Skin of body (tissue), 2 donors: ENCODE data around the gene MPZL2. TPM values are rescaled to one million over a fixed set of nuclear protein-coding genes. Genes with fewer than 3 reads are reported as not detected.

Experiments used
- DNase-seq: peaks from one replicate; lab custom pipeline; 2025; lab: John Stamatoyannopoulos, UW
- total RNA-seq: library from RNA; depleted of rRNA; stranded (reverse); fragments of >200 nt; gene quantifications from one replicate; pipeline ENCODE4 v1.2.3, GENCODE V29; 2014

The MPZL2 gene
- total RNA-seq, 1 donor from 2014 or later: 56.5 TPM

DNA sequence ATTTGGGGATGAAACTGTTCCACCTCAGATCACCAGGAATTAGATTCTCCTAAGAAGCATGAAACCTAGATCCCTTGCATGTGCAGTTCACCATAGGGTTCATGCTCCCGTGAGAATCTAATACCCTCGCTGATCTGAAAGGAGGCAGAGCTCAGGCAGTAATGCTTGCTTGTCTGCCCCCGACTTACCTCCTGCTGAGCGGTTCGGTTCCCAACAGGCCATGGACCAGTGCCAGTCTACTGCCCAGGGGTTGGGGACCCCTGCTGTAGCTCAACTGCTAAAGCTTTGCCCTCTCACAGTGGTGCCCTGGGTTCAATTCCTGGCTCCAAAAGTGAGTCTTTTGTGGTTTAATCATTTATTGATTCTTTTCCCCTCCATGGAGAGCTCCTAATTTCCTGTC, 42.7 kb downstream of the MPZL2 start:
- DNase-seq: no peak

DNA sequence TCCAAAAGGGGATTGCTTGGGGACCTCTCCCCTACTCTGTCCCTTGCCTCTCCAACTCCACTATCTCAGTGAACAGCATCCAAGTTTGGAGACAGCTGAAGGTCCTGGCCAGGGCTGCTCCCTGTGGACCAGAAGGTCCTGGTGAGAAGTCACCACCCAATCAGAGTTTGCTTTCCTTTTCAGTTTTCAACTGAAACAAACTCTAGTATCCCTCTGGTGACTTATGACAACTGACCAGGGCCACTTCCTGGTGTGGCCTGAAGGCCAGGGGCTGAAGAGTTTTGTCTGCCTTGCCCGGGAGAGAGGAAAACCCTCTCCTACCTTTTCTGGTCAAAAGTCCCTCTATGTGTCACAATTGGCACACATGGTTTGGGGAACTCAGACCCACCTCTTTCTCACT, 44.4 kb downstream of the MPZL2 start:
- DNase-seq: no peak

DNA sequence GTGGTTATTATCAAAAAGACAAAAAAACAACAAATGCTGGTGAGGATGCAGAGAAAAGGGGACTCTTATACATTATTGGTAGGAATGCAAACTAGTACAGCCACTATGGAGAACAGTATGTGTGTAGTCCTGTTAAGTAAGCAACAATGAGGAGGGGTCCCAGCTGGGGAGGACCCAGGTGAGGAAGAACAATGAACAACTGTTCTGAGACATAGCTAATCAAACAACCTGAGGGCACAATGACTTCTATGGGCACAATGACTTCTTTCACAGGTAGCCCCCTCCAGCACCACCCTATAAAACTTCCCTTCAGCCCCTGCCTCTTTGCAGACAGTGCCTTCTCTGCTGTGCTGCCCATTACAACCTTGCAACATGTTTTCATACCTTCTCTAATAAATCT, 44.9 kb downstream of the MPZL2 start:
- DNase-seq: no peak

DNA sequence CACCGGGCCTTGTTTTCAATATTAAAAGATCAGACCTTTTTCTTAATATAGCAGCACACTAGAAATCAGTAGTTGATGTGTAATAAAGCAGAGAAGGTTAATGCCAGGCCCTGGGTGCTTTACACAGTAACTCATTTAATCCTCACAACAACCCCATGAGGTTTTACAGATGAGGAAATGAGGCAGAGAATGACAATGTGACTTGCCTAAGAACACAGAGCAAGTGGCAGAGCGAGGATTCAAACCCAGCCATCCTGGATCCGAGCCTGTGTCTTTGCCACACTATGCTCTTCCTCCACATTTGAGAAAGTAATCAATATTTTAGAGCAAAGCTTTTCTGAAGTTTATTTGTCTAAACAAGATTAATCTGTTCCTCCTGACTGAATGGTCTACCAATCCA, 46.5 kb downstream of the MPZL2 start:
- DNase-seq: no peak

DNA sequence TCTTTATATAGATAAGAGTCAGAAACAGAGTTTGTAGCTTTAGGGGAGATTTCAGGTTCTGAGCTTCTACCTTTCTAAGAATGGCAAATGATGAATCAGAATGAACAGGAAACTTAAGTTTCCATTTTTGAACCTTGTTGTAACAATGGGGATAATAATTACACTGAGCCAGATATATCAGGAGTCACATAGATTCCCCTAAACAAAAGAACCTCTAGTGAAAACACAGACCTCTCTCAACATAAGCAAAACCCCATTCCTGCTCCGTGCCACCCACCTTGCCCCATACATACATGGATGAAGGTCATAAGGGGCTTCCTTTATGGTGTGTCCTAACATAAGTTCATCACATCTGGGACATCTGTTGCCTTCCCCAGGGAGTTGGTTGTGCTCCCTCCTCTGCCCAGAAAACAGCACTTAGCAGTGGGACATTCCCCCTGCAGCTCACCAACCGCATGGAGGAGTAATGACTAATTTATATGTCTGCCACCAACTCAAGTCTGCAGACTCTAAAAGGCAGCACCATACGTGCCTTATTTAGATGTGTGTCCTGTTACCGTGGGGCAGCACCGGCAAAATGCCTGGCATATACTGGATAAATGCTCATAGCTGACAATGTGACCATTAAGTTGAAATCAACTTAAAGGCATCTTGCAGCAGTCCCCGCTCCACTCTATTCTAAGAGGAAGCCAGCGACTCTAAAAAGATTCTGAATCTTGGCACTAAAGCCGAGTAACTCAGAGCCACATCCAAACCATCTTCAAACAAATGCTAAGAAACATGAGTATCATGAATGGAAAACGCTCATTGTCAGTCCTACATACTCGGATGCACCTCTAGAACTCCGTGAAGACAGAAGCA, 47.2 kb downstream of the MPZL2 start:
- DNase-seq: no peak

DNA sequence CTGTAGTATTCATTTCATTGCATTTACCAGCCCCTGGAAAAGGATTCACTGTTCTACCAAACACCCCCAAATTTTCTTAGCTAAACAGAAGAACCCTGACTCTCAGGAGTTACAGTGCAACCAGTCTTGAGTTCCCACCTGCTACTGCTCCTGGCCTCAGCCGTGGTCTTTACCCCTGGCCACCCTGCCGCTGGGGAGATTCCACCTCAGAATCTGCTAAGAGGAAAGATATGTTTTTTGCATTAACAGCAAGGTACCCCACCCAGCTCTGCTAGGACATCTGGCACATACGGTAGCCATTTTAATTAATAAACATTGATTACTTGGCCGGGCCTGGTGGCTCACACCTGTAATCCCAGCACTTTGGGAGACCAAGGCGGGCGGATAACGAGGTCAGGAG, 48.3 kb downstream of the MPZL2 start:
- DNase-seq: no peak

DNA sequence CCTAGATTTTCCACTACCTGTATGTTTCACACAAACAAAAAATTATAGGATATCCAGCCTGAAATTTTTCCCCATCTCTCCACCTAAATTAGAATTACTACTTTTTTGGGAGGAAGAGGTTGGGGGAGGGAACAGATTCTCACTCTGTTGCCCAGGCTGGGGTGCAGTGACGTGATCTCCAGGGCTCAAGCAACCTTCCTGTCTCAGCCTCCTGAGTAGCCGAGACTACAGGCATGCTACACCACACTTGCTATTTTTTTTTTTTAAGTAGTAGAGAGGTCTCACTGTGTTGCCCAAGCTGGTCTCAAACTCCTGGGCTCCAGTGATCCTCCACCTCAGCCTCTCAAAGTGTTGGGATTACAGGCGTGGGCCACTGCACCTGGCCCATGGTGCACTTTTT, 48.8 kb downstream of the MPZL2 start:
- DNase-seq: no peak

DNA sequence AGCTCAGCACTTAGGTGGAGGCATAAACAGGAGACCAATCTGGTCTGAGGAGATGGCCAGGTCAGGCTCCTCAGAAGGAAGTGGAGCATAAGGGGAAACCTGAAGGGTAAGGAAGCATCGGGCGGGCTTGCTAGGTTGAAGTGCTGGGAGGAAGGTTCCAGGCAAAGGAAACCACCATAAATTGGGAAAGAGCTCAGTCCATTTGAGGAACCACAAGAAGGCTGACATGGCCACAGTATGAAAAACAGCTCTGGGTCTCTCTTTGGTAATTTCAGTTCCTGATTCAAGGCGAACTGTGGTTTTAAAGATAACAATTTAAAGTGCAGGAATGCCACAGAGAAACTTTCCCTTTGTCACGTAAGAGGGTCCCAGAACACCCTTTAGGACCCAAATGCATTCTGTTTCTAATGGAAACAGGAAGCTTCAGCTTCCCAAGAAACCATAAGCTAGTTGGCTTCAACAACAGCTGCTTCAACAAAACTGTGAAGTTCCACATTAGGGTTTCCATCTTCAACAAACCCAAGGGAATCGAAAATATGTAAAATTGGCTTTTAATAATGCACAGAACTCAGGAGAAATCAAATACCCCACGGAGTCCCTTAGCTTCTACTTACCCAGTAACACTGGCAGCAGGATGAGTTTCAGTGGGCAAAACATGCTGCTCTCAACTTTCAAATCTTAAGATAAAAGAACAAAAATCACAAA, 49.7 kb downstream of the MPZL2 start:
- no peak for DNase-seq

DNA sequence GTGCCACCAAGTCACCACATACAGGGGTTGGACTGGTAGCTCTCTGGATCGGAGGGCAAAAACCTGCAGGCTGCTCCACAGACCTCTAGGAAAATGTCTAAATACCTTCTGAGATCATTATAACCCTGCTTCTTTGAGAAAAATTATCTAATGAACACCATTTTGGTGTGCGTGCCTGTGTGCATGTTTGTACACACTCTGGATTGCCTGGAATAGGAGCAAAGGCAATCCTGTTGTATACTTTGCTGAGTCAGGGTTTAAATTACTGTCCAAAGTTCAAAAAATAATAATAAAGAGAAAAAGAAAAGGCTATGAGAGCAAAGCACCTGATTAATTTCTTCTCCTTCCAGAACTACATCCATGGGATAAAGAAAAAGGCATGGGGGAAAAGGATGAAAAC, 50.3 kb downstream of the MPZL2 start:
- no peak for DNase-seq

DNA sequence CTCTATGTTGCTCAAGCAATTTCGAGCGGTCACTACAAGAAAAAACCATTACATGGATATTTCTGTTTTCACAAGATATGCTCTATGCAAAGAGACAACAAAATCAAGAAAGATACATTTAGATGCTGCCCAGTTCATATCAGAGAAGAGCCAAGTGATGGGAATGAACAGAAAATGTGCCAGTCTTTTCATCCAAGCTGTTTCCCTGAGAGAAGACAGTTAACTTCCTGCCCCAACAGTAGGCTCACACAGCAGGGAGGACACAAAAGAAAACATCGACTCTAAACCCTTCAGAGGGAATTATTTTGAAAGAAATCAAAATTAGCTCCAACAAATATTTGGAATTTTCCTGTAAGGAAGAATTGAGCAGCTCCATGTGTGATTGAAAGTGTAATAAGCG, 50.9 kb downstream of the MPZL2 start:
- no peak for DNase-seq

DNA sequence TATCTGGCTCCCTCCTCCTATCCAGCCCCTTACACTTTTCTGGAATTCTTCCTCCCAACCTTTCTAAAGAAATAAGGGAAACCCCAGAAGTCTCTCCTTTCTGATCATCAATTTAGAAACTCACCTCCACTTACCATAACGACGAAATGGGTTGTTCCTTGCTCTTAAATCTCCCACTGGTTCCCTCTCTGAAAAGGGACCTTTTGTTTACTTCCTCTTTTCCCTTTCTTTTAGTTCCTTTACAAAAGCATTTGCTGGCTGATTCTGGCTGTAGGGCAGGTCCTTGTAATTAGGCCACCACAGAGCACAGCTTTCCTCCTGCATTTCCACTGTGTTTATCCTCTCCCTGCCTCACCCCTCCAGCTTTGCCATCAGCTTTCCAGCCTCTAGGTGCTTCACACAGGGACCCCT, 51.3 kb downstream of the MPZL2 start:
- no peak for DNase-seq

DNA sequence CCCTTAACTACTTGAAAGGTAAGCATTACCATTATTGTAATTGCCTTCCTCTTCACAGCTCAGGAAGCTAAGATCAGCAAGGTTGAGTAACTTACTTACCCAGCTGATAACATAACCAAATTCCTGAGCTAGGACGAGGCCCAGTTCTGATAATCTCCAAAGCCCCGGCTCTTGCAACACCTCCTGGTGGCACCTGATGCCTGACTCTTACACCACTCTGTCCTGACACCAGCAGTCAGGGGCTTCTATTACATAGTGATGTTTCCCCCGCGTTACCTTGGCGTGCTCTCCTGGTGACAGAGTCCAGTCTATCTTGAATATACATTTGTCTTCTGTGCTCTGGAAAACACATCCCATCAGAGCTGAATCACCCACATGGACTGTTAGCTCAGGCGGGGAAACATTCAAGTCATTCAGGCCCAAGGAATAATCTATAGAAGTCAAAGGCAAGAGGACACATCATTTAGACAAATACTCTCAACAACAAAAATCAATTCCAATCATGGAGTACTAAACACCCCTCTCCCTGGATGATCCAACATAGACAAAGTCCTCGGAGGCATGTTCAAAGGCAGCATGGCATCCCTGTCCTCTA, 51.9 kb downstream of the MPZL2 start:
- no peak for DNase-seq

DNA sequence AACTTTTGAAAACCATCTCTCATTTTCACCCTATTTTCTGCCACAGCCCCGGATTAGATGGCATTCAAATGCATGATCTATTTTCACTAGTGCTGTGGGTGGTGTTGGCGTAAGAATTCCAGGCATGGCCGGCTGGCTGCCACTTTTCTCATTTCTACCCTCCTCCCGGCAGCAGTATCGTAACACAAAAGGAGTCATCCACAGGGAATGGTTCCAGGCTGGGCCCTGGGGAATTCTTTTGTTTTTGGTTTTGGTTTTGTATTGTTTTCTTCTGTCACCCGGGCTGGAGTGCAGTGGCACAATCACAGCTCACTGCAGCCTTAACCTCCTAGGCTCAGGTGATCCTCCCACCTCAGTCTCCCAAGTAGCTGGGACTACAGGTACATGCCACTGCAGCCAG, 53.1 kb downstream of the MPZL2 start:
- DNase-seq: no peak

DNA sequence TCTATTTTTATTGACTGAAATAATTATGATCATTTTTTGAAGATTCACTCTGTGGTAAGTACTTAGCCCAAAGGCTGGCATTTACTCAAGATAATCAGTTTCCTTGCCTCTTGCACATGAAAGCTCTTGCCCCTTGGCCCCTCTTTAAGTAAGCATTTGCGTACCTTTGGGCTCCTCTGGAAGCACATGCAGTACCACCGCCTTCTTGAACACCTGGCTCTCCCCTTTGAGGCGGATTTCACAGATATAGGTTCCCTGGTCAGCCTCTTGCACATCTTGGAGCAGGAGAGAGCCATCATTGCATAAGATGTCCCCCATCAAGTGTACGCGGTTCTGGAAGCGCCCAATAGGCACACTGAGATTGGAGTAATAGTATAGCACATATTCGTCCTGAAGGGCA, 53.8 kb downstream of the MPZL2 start:
- no peak for DNase-seq

DNA sequence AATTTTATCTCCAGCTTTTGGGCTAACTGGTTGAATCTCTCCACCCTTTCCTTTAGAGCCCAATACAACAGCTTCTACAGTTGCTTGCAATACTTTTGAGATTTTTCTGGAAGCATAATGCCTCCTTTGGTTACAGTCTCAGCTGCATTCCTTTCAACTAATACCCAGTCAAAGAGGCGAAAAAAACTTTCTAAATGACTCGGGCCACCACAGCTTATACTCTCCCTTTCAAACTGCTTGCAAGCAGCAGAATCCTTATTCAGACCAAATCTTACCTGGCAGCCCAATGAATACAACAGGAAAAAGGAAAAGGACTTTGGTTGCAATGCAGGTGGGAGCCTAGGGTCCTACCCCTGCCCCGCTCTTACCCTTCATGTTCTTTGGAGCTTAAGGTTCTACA, 55.1 kb downstream of the MPZL2 start:
- no peak for DNase-seq

DNA sequence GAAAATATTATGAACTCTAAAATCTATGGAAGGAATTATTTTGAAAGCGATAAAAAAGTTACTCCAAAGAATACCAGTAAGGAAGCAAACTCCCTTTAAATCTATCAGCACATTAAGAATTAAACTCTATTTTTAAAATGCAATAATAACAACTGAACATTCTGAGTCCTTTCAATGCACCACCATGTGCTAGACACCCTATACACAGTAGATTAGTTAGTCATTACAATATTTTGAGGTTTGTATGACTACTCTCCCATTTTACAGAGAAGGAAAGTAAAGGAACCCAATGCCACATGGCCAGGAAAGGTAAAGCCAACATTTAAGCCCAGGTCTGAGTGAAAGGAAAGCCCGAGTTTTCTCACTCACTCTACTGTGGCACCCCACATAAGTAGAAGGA, 57.0 kb downstream of the MPZL2 start:
- no peak for DNase-seq

DNA sequence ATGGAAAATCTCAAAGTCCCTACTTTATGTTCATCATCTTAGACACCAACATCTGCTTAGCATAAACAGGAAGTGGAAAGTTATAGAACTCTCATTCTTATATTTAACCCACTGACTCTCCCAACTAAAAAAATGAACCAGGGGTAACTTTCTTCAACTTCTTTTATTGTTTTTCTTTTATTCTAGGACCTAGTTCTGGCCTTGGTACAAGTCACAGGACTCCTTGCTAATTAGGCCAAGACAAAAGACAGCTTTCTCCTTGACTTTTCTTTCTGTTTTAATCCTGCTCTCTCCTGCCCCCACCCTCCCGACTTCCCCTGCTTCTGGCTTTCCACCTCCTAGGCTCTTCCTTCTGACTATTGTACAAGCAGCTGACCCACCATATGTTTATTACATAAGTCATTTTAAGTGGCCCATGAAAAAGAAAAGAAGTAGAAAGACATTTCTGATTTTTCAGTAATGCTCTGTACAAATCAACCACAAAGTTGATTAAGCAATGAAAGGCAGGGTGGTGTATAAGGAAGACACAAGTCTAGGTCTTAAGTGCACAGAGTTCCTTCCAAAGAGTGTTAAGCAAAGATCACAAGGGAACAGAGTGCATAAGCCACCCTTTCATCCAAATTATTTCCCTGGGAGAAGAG, 57.6 kb downstream of the MPZL2 start:
- DNase-seq: peak; percentile 38

DNA sequence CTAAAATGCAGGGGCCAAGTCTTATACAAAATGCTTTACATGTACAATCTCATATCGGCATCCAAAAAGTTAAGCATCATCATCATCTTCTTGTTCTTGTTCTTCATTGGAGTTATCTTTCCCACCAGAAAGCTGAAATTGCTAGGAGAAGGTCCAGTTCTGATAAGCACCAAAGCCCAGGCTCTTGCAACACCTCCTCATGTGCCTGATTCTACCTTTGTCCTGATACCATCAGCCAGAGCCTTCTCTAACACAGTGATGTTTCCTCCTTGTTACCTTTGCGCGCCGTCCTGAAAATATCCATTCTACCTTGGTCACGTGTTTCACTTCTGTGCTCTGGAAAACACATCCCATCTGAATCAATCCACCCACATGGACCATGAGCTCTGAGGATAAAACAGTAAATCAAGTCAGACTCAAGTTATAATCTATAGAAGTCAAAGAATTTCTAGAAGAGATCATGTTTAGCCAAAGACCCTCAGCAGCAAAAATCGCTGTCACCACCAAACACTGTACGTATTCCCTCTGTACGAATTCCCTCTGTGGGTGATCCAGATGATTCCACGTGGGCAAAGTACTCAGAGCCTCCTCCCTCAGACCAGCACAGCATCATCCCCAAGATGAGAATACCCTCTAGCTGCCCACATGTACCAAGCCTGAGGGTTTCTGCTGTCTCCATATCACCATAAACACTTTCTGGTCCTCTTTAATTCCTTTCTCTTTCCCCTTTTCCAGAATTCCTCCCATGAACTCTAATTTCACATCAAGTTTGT, 58.3 kb downstream of the MPZL2 start:
- DNase-seq: no peak
